ENCODE measurements around the gene ALDH8A1. TPM values are rescaled to one million over a fixed set of nuclear protein-coding genes. Genes with fewer than 3 reads are reported as not detected.

Gene ALDH8A1
- total RNA-seq, 3 donors from 2014 or later: 0.48 to 2.3 (median 0.75) TPM

- TF ChIP-seq CTCF (IDR thresholded peaks at IDR 0.05): no peak
- no peaks in the 10 kb centered on the region for H3K9me3 ChIP-seq
- intact Hi-C loops (cut with DNase I, micrococcal nuclease): no loop called here
- H3K36me3 ChIP-seq (ENCODE audit: low read depth): no peaks in the 10 kb centered on the region
- no peak for DNase-seq
- H3K4me1 ChIP-seq (ENCODE audit: low read depth): no peaks in the 10 kb centered on the region
- ATAC-seq: no peak
- no peak overlapping the region for H3K4me3 ChIP-seq
These were observed 81.1 kb downstream of the ALDH8A1 start for GRCh38 chr6:134868812-134869211.

Small RNA genes within 50 kb of the gene (microRNA-seq; reads per million reads assigned to microRNA genes)
- gene MIR3662: not detected

Other genes with a start within 250 kb of the ALDH8A1 start
- 10 to 100 TPM; 43.0 to 68.6 (median 51.3) TPM for gene HBS1L, start 104.7 kb upstream of the ALDH8A1 start, total RNA-seq
- 10 to 100 TPM; 26.5 to 82.8 (median 56.3) TPM for gene MYB, start 231.2 kb upstream of the ALDH8A1 start, total RNA-seq